Prostate gland (tissue), 2 donors: Measurements from ENCODE around the gene SPINT1.

ENCODE experiments used
- POLR2A ChIP-seq: fragments of 450-650 bp; IDR thresholded peaks from one replicate; pipeline ENCODE4 v1.6.1; 2016; ENCODE audit warnings: antibody characterized with exemption, mild to moderate bottlenecking
- POLR2AphosphoS5 ChIP-seq: sonication (generic); formaldehyde crosslinking; IDR thresholded peaks from one replicate; pipeline ENCODE4 v1.6.1; 2017; ENCODE audit warnings: antibody characterized with exemption
- TF ChIP-seq, protein P1 (sequence below), 4 experiments: fragments of 200-600 bp in 2 of 4; fragments of 450-650 bp in 2 of 4; sonication (generic) in 2 of 4; IDR thresholded peaks; 1 replicate in 3 of 4; 2 replicates in 1 of 4; pipeline ENCODE4 v1.5.1; 2016 to 2019; ENCODE audit warnings: antibody characterized with exemption in 4 of 4, mild to moderate bottlenecking in 2 of 4, moderate library complexity in 2 of 4

GRCh38 chr15:40823572-40824343 is 20.1 kb upstream of the SPINT1 start:
- no peak for TF ChIP-seq POLR2AphosphoS5
- TF ChIP-seq, protein P1, sequence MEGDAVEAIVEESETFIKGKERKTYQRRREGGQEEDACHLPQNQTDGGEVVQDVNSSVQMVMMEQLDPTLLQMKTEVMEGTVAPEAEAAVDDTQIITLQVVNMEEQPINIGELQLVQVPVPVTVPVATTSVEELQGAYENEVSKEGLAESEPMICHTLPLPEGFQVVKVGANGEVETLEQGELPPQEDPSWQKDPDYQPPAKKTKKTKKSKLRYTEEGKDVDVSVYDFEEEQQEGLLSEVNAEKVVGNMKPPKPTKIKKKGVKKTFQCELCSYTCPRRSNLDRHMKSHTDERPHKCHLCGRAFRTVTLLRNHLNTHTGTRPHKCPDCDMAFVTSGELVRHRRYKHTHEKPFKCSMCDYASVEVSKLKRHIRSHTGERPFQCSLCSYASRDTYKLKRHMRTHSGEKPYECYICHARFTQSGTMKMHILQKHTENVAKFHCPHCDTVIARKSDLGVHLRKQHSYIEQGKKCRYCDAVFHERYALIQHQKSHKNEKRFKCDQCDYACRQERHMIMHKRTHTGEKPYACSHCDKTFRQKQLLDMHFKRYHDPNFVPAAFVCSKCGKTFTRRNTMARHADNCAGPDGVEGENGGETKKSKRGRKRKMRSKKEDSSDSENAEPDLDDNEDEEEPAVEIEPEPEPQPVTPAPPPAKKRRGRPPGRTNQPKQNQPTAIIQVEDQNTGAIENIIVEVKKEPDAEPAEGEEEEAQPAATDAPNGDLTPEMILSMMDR (IDR thresholded peaks at IDR 0.05): no peak
- no peak for TF ChIP-seq POLR2A
